ENCODE measurements around the gene CA10. TPM values are rescaled to one million over a fixed set of nuclear protein-coding genes. Genes with fewer than 3 reads are reported as not detected.

CA10 gene
- total and polyA plus RNA-seq, 2 experiments from 2014 or later, result 0.92 to 1.5 TPM

DNA sequence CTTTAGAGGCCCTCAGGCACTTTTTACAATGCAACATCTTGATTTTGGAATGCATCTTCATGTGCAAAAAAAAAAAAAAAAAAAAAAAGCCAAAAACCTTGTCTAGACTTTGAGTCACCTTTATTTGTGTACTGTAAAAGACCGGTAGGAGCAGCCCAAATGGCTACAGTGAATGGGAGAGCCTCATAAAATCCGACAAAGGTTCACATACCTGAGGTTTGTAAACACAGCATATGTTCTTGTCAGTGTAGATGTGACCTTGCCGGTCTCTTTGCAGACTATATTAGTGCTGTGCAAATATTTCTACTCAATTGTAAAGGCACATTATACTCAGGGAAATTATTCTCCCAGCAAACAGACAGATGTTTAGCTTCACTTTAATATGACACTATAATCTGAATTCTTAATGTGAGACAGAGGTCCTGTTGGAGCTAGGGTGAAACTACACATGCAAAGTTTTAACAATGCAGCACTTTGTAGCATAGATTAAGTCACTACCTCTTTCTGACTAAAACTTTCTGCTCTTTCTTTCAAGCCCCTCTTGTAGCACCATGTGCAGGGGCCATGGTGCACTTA is 211.3 kb downstream of the CA10 start (continued):
- TF ChIP-seq JUNB (IDR thresholded peaks at IDR 0.05; ENCODE audit: unreplicated experiment), result no peak
- no peak for TF ChIP-seq ZNF114 (CRISPR knock-in tag; IDR thresholded peaks at IDR 0.05)
- TF ChIP-seq REST (IDR thresholded peaks at IDR 0.05; ENCODE audit: unreplicated experiment), result no peak
- no peak for TF ChIP-seq POLR2AphosphoS5 (IDR thresholded peaks at IDR 0.05; ENCODE audit: low read depth)
- TF ChIP-seq CREB1 (CRISPR knock-in tag; IDR thresholded peaks at IDR 0.05; ENCODE audit: low read depth), result no peak
- TF ChIP-seq ZNF331 (CRISPR knock-in tag; IDR thresholded peaks at IDR 0.05; ENCODE audit: low read depth), result no peak

GRCh38 chr17:51946311-51946710 is 212.2 kb downstream of the CA10 start:
- Histone ChIP-seq H3K4me1 (ENCODE audit: insufficient read depth) (no peaks in the 10 kb centered on the region), H3K4me2 (no peak overlapping the region), H3K9me2 (ENCODE audit: insufficient read depth) (peaks cover 4% of the 10 kb centered on the region; the same call in 1 of the 2 replicates), H2AFZ (no peak overlapping the region), H3K79me2 (replicated peaks; ENCODE audit: insufficient read depth) (no peaks in the 10 kb centered on the region), H3K27ac (ENCODE audit: low read depth) (no peak overlapping the region), H3K36me3 (ENCODE audit: insufficient read depth) (no peaks in the 10 kb centered on the region), H3F3A (replicated peaks; ENCODE audit: low read depth) (no peaks in the 10 kb centered on the region), H3K27me3 (ENCODE audit: insufficient read depth) (no peaks in the 10 kb centered on the region), H3K4me3 (no peak overlapping the region), H4K20me1 (replicated peaks; ENCODE audit: insufficient read depth) (no peaks in the 10 kb centered on the region)
- TF ChIP-seq ETS1 (IDR thresholded peaks at IDR 0.05), result no peak
- no peak for TF ChIP-seq CTCF (conservative IDR thresholded peaks at IDR 0.05; ENCODE audit: low read depth in 2 of 2)
- no peak for TF ChIP-seq CREB1 (CRISPR knock-in tag; IDR thresholded peaks at IDR 0.05; ENCODE audit: low read depth)
- no peak for TF ChIP-seq REST (IDR thresholded peaks at IDR 0.05; ENCODE audit: unreplicated experiment)
- TF ChIP-seq EZH2phosphoT487 (IDR thresholded peaks at IDR 0.05; ENCODE audit: unreplicated experiment), result no peak
- no peak for TF ChIP-seq ZNF331 (CRISPR knock-in tag; IDR thresholded peaks at IDR 0.05; ENCODE audit: low read depth)
- no peak for TF ChIP-seq NANOG (IDR thresholded peaks at IDR 0.05; ENCODE audit: borderline replicate concordance)
- no peak for TF ChIP-seq ZNF114 (CRISPR knock-in tag; IDR thresholded peaks at IDR 0.05)
- no peak for DNase-seq (ENCODE audit: low spot score)
- Mint-ChIP-seq H3K4me1 (peaks cover 7% of the 10 kb centered on the region; the same call in 2 of the 3 replicates), H3K4me3 (no peak overlapping the region), H3K27me3 (ENCODE audit: insufficient read depth, low read depth, poor library complexity) (peaks cover 1% of the 10 kb centered on the region), H3K27ac (no peak overlapping the region), H3K36me3 (ENCODE audit: low read depth) (no peaks in the 10 kb centered on the region), H3K9me3 (no peaks in the 10 kb centered on the region)
- ATAC-seq, result no peak

Data from GM23338 (cell line).